A673 (cell line): ENCODE results near the gene MGMT. TPM values are rescaled to one million over a fixed set of nuclear protein-coding genes. Genes with fewer than 3 reads are reported as not detected.

Experiments
- BruUV-seq: library from RNA; stranded (reverse); fragments of 400-500 nt; replicated peaks from 2 replicates; lab custom pipeline; 2021; lab: Mats Ljungman, UMichigan
- CTCF ChIA-PET: fragments of 300-600 bp; sonication (Branson Sonifier 250); formaldehyde crosslinking; loops from one replicate; lab custom pipeline; 2022; ENCODE audit warnings: antibody characterized with exemption; lab: Charles Lee
- POLR2A ChIA-PET: fragments of 300-600 bp; sonication (Branson Sonifier 250); formaldehyde crosslinking; loops from one replicate; lab custom pipeline; 2022; ENCODE audit warnings: antibody characterized with exemption; ENCODE audit not compliant: low non-redundant PET; lab: Charles Lee
- DNase-seq: peaks from one replicate; pipeline ENCODE4 v3.0.0-alpha.2; 2015; ENCODE audit warnings: low spot score
- H3K27ac ChIP-seq: fragments of 200-600 bp; sonication (generic); 2 replicates; pipeline ENCODE4 v1.5.1; 2016; ENCODE audit warnings: mixed run types, low read depth, mild to moderate bottlenecking, mixed read lengths, antibody characterized with exemption, low read length; ENCODE audit not compliant: poor library complexity, severe bottlenecking
- H3K27me3 ChIP-seq: fragments of 200-600 bp; sonication (generic); replicated peaks from 2 replicates; pipeline ENCODE4 v1.6.1; 2017; ENCODE audit warnings: mixed run types, low read depth, mild to moderate bottlenecking, mixed read lengths, antibody characterized with exemption, low read length; ENCODE audit not compliant: insufficient read depth, poor library complexity
- H3K36me3 ChIP-seq: fragments of 200-600 bp; sonication (generic); 2 replicates; pipeline ENCODE4 v1.6.1; 2016; ENCODE audit warnings: mixed run types, mild to moderate bottlenecking, mixed read lengths, antibody characterized with exemption, low read length; ENCODE audit not compliant: insufficient read depth, poor library complexity, severe bottlenecking
- H3K4me1 ChIP-seq: fragments of 200-600 bp; sonication (generic); 2 replicates; pipeline ENCODE4 v1.6.1; 2017; ENCODE audit warnings: mixed run types, mild to moderate bottlenecking, mixed read lengths, antibody characterized with exemption, low read length; ENCODE audit not compliant: insufficient read depth, poor library complexity, severe bottlenecking
- H3K4me3 ChIP-seq: fragments of 200-600 bp; sonication (generic); 2 replicates; pipeline ENCODE4 v1.5.1; 2016; ENCODE audit warnings: low read depth, mixed run types, mild to moderate bottlenecking, mixed read lengths, low read length; ENCODE audit not compliant: poor library complexity, severe bottlenecking
- H3K9me3 ChIP-seq: fragments of 200-600 bp; sonication (generic); 2 replicates; pipeline ENCODE4 v1.6.1; 2016; ENCODE audit warnings: mixed run types, low read depth, mild to moderate bottlenecking, mixed read lengths, antibody characterized with exemption, low read length; ENCODE audit not compliant: poor library complexity, severe bottlenecking
- CTCF ChIP-seq: fragments of 300-800, 200-600 bp; sonication (generic); conservative IDR thresholded peaks from 2 replicates; pipeline ENCODE4 v1.5.1; 2017; ENCODE audit warnings: low read depth, mild to moderate bottlenecking, antibody characterized with exemption, low read length, moderate library complexity, mixed read lengths
- EZH2 ChIP-seq: fragments of 200-600 bp; sonication (generic); IDR thresholded peaks from 2 replicates; pipeline ENCODE4 v1.6.1; 2017; ENCODE audit warnings: borderline replicate concordance, low read depth, mild to moderate bottlenecking, mixed read lengths, antibody characterized with exemption, low read length; ENCODE audit not compliant: poor library complexity, severe bottlenecking
- intact Hi-C: fragments of 100-400 bp; cut with micrococcal nuclease; formaldehyde crosslinking; loops from one replicate; pipeline ENCODE4 v1.10.0; 2022; ENCODE audit not compliant: unreplicated experiment
- total RNA-seq: library from RNA; stranded (reverse); gene quantifications from 2 replicates; pipeline ENCODE4 v1.2.3, GENCODE V29; 2021

The MGMT gene
- total RNA-seq, 1 experiment from 2014 or later = 19.5 TPM

- no peak overlapping the region for H3K4me3 ChIP-seq
- H3K27me3 ChIP-seq = no peaks in the 10 kb centered on the region
- TF ChIP-seq CTCF (no peak), EZH2 (no peak)
- no peaks in the 10 kb centered on the region for H3K4me1 ChIP-seq
- POLR2A ChIA-PET = no interaction called here
- CTCF ChIA-PET = no interaction called here
- DNase-seq = no peak
- H3K36me3 ChIP-seq = no peaks in the 10 kb centered on the region
- no peaks in the 10 kb centered on the region for H3K9me3 ChIP-seq
- no peak overlapping the region for H3K27ac ChIP-seq
- intact Hi-C loops = no loop called here
- no TSS peak for BruUV-seq
Observed at GRCh38 chr10:129761981-129762956, 295.2 kb downstream of the MGMT start.

GRCh38 chr10:129764011-129764900, 297.2 kb downstream of the MGMT start:
- Histone ChIP-seq H3K4me1 (no peaks in the 10 kb centered on the region), H3K27me3 (no peaks in the 10 kb centered on the region), H3K4me3 (no peak overlapping the region), H3K27ac (no peak overlapping the region), H3K9me3 (no peaks in the 10 kb centered on the region), H3K36me3 (no peaks in the 10 kb centered on the region)
- ChIA-PET CTCF (no interaction called here), POLR2A (no interaction called here)
- TF ChIP-seq CTCF (no peak), EZH2 (no peak)
- intact Hi-C loops = no loop called here
- no TSS peak for BruUV-seq
- DNase-seq = no peak

GRCh38 chr10:129764901-129765663, 298.0 kb downstream of the MGMT start:
- no peaks in the 10 kb centered on the region for H3K27me3 ChIP-seq
- no peak overlapping the region for H3K27ac ChIP-seq
- H3K36me3 ChIP-seq = no peaks in the 10 kb centered on the region
- no peak overlapping the region for H3K4me3 ChIP-seq
- intact Hi-C loops = no loop called here
- no peaks in the 10 kb centered on the region for H3K9me3 ChIP-seq
- no peak for DNase-seq
- H3K4me1 ChIP-seq = no peaks in the 10 kb centered on the region
- BruUV-seq = no TSS peak
- CTCF ChIA-PET = no interaction called here
- POLR2A ChIA-PET = no interaction called here
- TF ChIP-seq CTCF = no peak
- no peak for TF ChIP-seq EZH2
